Vagina (tissue), 2 donors: ENCODE measurements around the gene CYBC1.
A peak's percentile ranks its signal among the peaks of the same experiment; 100 is the strongest.

ENCODE experiments used
- POLR2A ChIP-seq, 2 donors: fragments of 450-650 bp; IDR thresholded peaks; one replicate each; pipeline ENCODE4 v1.6.1; 2017; ENCODE audit warnings: antibody characterized with exemption in 2 of 2, mild to moderate bottlenecking in 2 of 2, moderate library complexity in 2 of 2
- TF ChIP-seq, protein P1 (sequence below), 3 experiments: fragments of 450-650 bp in 2 of 3; fragments of 200-600 bp in 1 of 3; sonication (generic) in 1 of 3; IDR thresholded peaks; one replicate each; pipeline ENCODE4 v1.5.1; 2017 to 2019; ENCODE audit warnings: antibody characterized with exemption in 3 of 3, mild to moderate bottlenecking in 2 of 3, moderate library complexity in 2 of 3

DNA sequence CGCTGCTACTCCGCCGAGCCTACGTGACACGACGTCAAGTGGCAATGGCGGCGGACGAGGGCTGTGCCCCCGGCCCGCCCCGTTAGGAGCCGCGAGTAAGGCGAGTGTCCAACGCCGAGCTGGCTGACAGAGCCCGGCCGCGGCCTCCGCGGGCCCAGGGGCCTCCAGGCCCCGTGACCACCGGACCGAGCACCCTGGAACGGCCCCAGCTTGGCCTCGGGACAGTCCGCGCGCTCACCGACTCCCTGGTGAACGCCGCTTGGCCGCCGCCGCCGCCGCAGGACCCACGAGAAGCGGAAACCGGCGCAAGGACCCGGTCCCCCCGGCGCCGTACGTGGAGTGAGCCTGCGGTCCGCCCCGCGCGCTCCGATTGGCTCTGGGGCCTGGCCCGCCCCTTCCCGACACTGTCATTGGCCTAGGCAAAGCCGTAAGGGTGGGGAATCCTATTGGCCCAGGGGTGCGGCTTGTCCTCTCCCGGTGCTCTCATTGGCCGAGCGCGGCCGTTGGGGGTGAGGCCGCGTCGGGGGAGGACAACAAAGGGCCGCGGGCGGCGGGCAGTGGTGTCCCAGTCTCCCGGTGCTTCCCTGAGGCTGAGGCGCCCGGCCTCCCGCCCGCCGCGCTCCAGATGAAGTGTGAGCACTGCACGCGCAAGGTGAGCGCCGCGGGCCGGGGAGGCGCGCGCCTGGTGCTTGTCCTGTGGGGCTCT is 7.8 kb upstream of the CYBC1 start, which contains the start of gene NARF:
- TF ChIP-seq, protein P1, sequence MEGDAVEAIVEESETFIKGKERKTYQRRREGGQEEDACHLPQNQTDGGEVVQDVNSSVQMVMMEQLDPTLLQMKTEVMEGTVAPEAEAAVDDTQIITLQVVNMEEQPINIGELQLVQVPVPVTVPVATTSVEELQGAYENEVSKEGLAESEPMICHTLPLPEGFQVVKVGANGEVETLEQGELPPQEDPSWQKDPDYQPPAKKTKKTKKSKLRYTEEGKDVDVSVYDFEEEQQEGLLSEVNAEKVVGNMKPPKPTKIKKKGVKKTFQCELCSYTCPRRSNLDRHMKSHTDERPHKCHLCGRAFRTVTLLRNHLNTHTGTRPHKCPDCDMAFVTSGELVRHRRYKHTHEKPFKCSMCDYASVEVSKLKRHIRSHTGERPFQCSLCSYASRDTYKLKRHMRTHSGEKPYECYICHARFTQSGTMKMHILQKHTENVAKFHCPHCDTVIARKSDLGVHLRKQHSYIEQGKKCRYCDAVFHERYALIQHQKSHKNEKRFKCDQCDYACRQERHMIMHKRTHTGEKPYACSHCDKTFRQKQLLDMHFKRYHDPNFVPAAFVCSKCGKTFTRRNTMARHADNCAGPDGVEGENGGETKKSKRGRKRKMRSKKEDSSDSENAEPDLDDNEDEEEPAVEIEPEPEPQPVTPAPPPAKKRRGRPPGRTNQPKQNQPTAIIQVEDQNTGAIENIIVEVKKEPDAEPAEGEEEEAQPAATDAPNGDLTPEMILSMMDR (IDR thresholded peaks at IDR 0.05): no peak
- TF ChIP-seq POLR2A (IDR thresholded peaks at IDR 0.05): peak; percentile 86 to 94
